ENCODE measurements around the gene SPANXA2.
"Not testable (repeated sequence)": the region's sequence is repeated elsewhere in the genome, so short reads cannot be mapped to it uniquely, and the experiment has no call there.

- not testable (repeated sequence) for TF ChIP-seq POLR2A, CTCF (IDR thresholded peaks at IDR 0.05)
These were observed 4.9 kb upstream of the SPANXA2 start, which contains the start of gene SPANXA1 for GRCh38 chrX:141584638-141585037.

All from right lobe of liver (tissue), 4 donors.